IPS DF 4.7 (cell line): ENCODE results near the gene G6PC3.

Source experiments
- DNase-seq: peaks from one replicate; pipeline ENCODE4 v3.0.0-alpha.2; 2013; ENCODE audit warnings: low spot score; ENCODE audit errors: extremely low read depth

Gene G6PC3

GRCh38 chr17:44059101-44059892, 11.2 kb upstream of the G6PC3 start:
- no peak for DNase-seq

GRCh38 chr17:44061446-44061845, 9.1 kb upstream of the G6PC3 start:
- DNase-seq: no peak

GRCh38 chr17:44062871-44063270, 7.7 kb upstream of the G6PC3 start:
- no peak for DNase-seq

GRCh38 chr17:44063704-44064639, 6.6 kb upstream of the G6PC3 start:
- DNase-seq: no peak

GRCh38 chr17:44065668-44066203, 4.8 kb upstream of the G6PC3 start:
- DNase-seq: no peak

- no peak for DNase-seq
Measured at GRCh38 chr17:44066204-44066930, 4.2 kb upstream of the G6PC3 start, which contains the start of gene LSM12. Gene LSM12 (minus strand): TSS chr17:44066671. CDS start chr17:44066587, 84 bp downstream.

- no peak for DNase-seq
Measured at GRCh38 chr17:44067545-44067940, 3.0 kb upstream of the G6PC3 start.

- DNase-seq: no peak
Measured at GRCh38 chr17:44069974-44070454, 521 bp upstream of the G6PC3 start.

GRCh38 chr17:44071198-44071520, 624 bp downstream of the G6PC3 start:
- DNase-seq: no peak

GRCh38 chr17:44071772-44072171, 1.2 kb downstream of the G6PC3 start:
- no peak for DNase-seq

GRCh38 chr17:44074231-44074910, 3.8 kb downstream of the G6PC3 start:
- no peak for DNase-seq

- no peak for DNase-seq
Measured at GRCh38 chr17:44074911-44075285, 4.4 kb downstream of the G6PC3 start.

- no peak for DNase-seq
Measured at GRCh38 chr17:44075598-44076293, 5.2 kb downstream of the G6PC3 start.

- DNase-seq: no peak
Measured at GRCh38 chr17:44076716-44077594, 6.4 kb downstream of the G6PC3 start.

- no peak for DNase-seq
Measured at GRCh38 chr17:44077595-44077909, 7.0 kb downstream of the G6PC3 start.

GRCh38 chr17:44078412-44078811, 7.9 kb downstream of the G6PC3 start:
- DNase-seq: no peak

- DNase-seq: no peak
Measured at GRCh38 chr17:44079877-44080821, 9.6 kb downstream of the G6PC3 start.

- no peak for DNase-seq
Measured at GRCh38 chr17:44081681-44082080, 11.1 kb downstream of the G6PC3 start.
